ENCODE measurements around the gene BROX.
A peak's percentile ranks its signal among the peaks of the same experiment; 100 is the strongest.

Gene BROX

GRCh38 chr1:222777463-222777862 is 65.1 kb downstream of the BROX start:
- H3K9me3 ChIP-seq (ENCODE audit: control insufficient read depth, insufficient read depth, low read depth, low read length) = no peaks in the 10 kb centered on the region
- no peaks in the 10 kb centered on the region for H3K4me1 ChIP-seq (ENCODE audit: control insufficient read depth, insufficient read depth, low read length)
- no peak overlapping the region for H3K27ac ChIP-seq (ENCODE audit: extremely low read depth, low read depth, low read length)
- no peaks in the 10 kb centered on the region for H3K36me3 ChIP-seq (ENCODE audit: control insufficient read depth in 2 of 2, insufficient read depth in 1 of 2, low read length in 2 of 2)
- ChIA-PET POLR2A (no interaction called here), CTCF (interaction anchor here (1.2 to 1.3 kb wide), 3 partner anchors 39 to 313 kb away, joined by 3 to 7 read pairs (median 4); partner anchors contain the start of gene FAM177B)
- no peak overlapping the region for H3K4me3 ChIP-seq (ENCODE audit: low read depth, low read length)
- no peak for TF ChIP-seq ZNF791 (tag by site-specific recombination; IDR thresholded peaks at IDR 0.05)
- TF ChIP-seq ZNF16 (tag by site-specific recombination; IDR thresholded peaks at IDR 0.05; ENCODE audit: low read depth) = no peak
- TF ChIP-seq ZNF146 (tag by site-specific recombination; IDR thresholded peaks at IDR 0.05) = no peak
- TF ChIP-seq ZNF335 (tag by site-specific recombination; conservative IDR thresholded peaks at IDR 0.05) = no peak
- TF ChIP-seq ZNF639 (tag by site-specific recombination; IDR thresholded peaks at IDR 0.05) = no peak

- Histone ChIP-seq H3K36me3 (ENCODE audit: control insufficient read depth in 2 of 2, insufficient read depth in 1 of 2, low read length in 2 of 2) (no peaks in the 10 kb centered on the region), H3K27ac (ENCODE audit: extremely low read depth, low read depth, low read length) (no peak overlapping the region), H3K4me3 (ENCODE audit: low read depth, low read length) (no peak overlapping the region), H3K4me1 (ENCODE audit: control insufficient read depth, insufficient read depth, low read length) (no peaks in the 10 kb centered on the region), H3K9me3 (ENCODE audit: control insufficient read depth, insufficient read depth, low read depth, low read length) (no peaks in the 10 kb centered on the region)
- TF ChIP-seq ZNF664 (tag by site-specific recombination; IDR thresholded peaks at IDR 0.05) (no peak), KLF17 (tag by site-specific recombination; IDR thresholded peaks at IDR 0.05) (no peak), ZBTB7A (tag by site-specific recombination; IDR thresholded peaks at IDR 0.05; ENCODE audit: low read depth) (no peak), ZBTB6 (tag by site-specific recombination; IDR thresholded peaks at IDR 0.05) (peak; percentile 97), WT1 (tag by site-specific recombination; IDR thresholded peaks at IDR 0.05) (peak; percentile 38; the same call in 1 of the 2 replicates), PRDM6 (tag by site-specific recombination; IDR thresholded peaks at IDR 0.05) (peak; percentile 60), ZNF350 (tag by site-specific recombination; IDR thresholded peaks at IDR 0.05) (0 out of 2 replicates have a peak, but pooled peaks have one; percentile 29), PRDM10 (tag by site-specific recombination; IDR thresholded peaks at IDR 0.05) (peak; percentile 88), BCL6B (tag by site-specific recombination; IDR thresholded peaks at IDR 0.05) (peak; percentile 90), ZBTB44 (tag by site-specific recombination; IDR thresholded peaks at IDR 0.05) (peak; percentile 65; the same call in 1 of the 2 replicates), KLF16 (tag by site-specific recombination; IDR thresholded peaks at IDR 0.05) (no peak), ZNF660 (tag by site-specific recombination; IDR thresholded peaks at IDR 0.05) (no peak), ZNF76 (tag by site-specific recombination; IDR thresholded peaks at IDR 0.05; ENCODE audit: borderline replicate concordance, low read depth) (no peak), ZNF184 (tag by site-specific recombination; IDR thresholded peaks at IDR 0.05) (peak; percentile 50; the same call in 1 of the 2 replicates), ZNF366 (tag by site-specific recombination; conservative IDR thresholded peaks at IDR 0.05) (0 out of 2 replicates have a peak, but pooled peaks have one; percentile 25), ZBTB20 (tag by site-specific recombination; IDR thresholded peaks at IDR 0.05) (peak; percentile 17; the same call in 1 of the 2 replicates)
- ChIA-PET POLR2A (no interaction called here), CTCF (interaction anchor here (0.7 kb wide), 1 partner anchor 491 kb away, joined by 3 read pairs; no protein-coding TSS in a partner anchor)
Measured at GRCh38 chr1:222777977-222778376, 65.6 kb downstream of the BROX start.

Data from HEK293 (cell line).